AG04450 (cell line): ENCODE measurements around the gene NYAP1. TPM values are rescaled to one million over a fixed set of nuclear protein-coding genes. Genes with fewer than 3 reads are reported as not detected.

Experiments used
- CTCF ChIA-PET: fragments of 300-600, 350-600 bp; formaldehyde crosslinking; extraction: SDS; loops from one replicate; lab custom pipeline; 2022; ENCODE audit warnings: antibody characterized with exemption, inconsistent platforms; lab: Charles Lee
- POLR2A ChIA-PET: fragments of 350-600 bp; formaldehyde crosslinking; extraction: SDS; loops from one replicate; lab custom pipeline; 2021; ENCODE audit warnings: antibody characterized with exemption, inconsistent platforms; lab: Yijun Ruan, JAX
- DNase-seq: peaks from one replicate; pipeline ENCODE4 v3.0.0-alpha.2; 2011; ENCODE audit warnings: low read depth, low spot score
- H3K27ac ChIP-seq: one replicate; pipeline ENCODE4 v1.5.1; 2012; ENCODE audit warnings: low read depth, low read length, control low read depth
- H3K27me3 ChIP-seq: one replicate; pipeline ENCODE4 v1.6.0; 2012; ENCODE audit warnings: low read length; ENCODE audit not compliant: control insufficient read depth, insufficient read depth
- H3K4me3 ChIP-seq: 2 replicates; pipeline ENCODE4 v1.5.1; 2011; ENCODE audit warnings: mild to moderate bottlenecking, low read depth, low read length, control low read depth
- H3K9me3 ChIP-seq: 2 replicates; pipeline ENCODE4 v1.5.1; 2012; ENCODE audit warnings: low read length; ENCODE audit not compliant: control insufficient read depth, insufficient read depth
- CTCF ChIP-seq: IDR thresholded peaks from 2 replicates; pipeline ENCODE4 v1.5.1; 2011; ENCODE audit warnings: low read depth, low read length, control low read depth, inconsistent platforms
- polyA plus RNA-seq: library from polyadenylated mRNA; depleted of rRNA; stranded (reverse); fragments of >200 nt; gene quantifications from 2 replicates; pipeline ENCODE4 v1.2.3, GENCODE V29; 2011

Gene NYAP1
- polyA plus RNA-seq, 1 experiment, result 0.35 TPM

- ChIA-PET CTCF (interaction anchor here (1.5 kb wide), 1 partner anchor 102 kb away, joined by 3 read pairs; no protein-coding TSS in a partner anchor), POLR2A (no interaction called here)
- DNase-seq, result no peak
- H3K9me3 ChIP-seq, result no peaks in the 10 kb centered on the region
- H3K27me3 ChIP-seq, result no peaks in the 10 kb centered on the region
- H3K27ac ChIP-seq, result no peak overlapping the region
- no peak for TF ChIP-seq CTCF
- H3K4me3 ChIP-seq, result no peak overlapping the region
Measured at GRCh38 chr7:100457033-100457432, 26.7 kb upstream of the NYAP1 start.

DNA sequence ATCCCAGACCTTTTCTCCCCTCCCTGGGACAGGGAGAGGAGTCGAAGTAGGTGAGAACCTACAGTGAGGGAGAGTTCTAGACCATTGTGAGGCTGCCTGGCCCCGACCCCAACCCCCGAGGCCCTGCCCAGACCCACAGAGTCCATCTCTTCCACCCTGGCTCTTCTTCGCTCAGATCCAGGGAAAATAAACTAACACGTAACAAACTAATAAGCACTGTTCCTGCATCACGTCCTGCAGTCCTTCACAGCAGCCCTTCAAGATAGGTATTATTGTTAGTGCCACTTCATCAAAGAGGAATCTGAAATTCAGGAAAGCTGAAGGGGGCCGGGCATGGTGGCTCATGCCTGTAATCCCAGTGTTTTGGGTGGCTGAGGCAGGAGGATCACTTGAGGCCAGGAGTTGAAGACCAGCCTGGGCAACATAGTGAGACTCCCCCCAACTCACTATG lies 19.5 kb upstream of the NYAP1 start, which contains the start of gene SPACDR:
TSS of gene SPACDR (minus strand) at position 51 of the 451 bp plus-strand sequence. CDS start 235 bp downstream, outside the sequence.
- Histone ChIP-seq H3K27ac (peak within 1 kb of the TSS; percentile 39), H3K27me3 (no peaks in the 10 kb centered on the region), H3K9me3 (no peaks in the 10 kb centered on the region), H3K4me3 (no peak within 1 kb of the TSS)
- DNase-seq, result no peak
- POLR2A ChIA-PET, result no interaction called here
- CTCF ChIA-PET, result interaction anchor here (1.5 to 4.7 kb wide), 5 partner anchors 9 to 100 kb away, joined by 3 to 39 read pairs (median 12); no protein-coding TSS in a partner anchor
- TF ChIP-seq CTCF, result no peak

DNA sequence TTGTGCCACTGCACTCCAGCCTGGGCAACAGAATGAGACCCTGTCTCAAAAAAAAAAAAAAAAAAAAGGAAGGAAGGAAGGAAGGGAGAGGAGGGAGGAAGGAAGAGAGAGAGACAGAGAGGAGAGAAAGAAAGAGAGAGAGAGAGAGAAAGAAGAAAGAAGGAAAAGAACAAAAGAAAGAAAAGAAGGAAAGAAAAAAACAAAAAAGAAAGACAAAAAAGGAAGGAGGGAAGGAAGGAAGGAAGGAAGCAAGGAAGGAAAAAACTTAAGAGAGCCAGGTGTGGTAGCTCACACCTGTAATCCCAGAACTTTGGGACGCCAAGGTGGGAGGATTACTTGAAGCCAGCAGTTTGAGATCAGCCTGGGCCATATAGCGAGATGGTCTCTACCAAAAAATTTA lies 18.9 kb upstream of the NYAP1 start:
- DNase-seq, result no peak
- ChIA-PET CTCF (interaction anchor here (0.7 to 4.7 kb wide), 11 partner anchors 10 to 387 kb away, joined by 3 to 39 read pairs (median 5); partner anchors contain the start of genes NYAP1 and SLC12A9), POLR2A (interaction anchor here (1.2 kb wide), 1 partner anchor 120 kb away, joined by 3 read pairs; no protein-coding TSS in a partner anchor)
- H3K9me3 ChIP-seq, result no peaks in the 10 kb centered on the region
- no peaks in the 10 kb centered on the region for H3K27me3 ChIP-seq
- no peak for TF ChIP-seq CTCF
- H3K4me3 ChIP-seq, result no peak overlapping the region
- no peak overlapping the region for H3K27ac ChIP-seq

- no peak overlapping the region for H3K4me3 ChIP-seq
- H3K27me3 ChIP-seq, result no peaks in the 10 kb centered on the region
- peak overlapping the region; percentile 21 for H3K27ac ChIP-seq
- DNase-seq, result no peak
- TF ChIP-seq CTCF, result no peak
- POLR2A ChIA-PET, result interaction anchor here (0.7 to 1.3 kb wide), 7 partner anchors 9 to 121 kb away, joined by 3 to 5 read pairs (median 3); partner anchors contain the start of genes FBXO24 and LRCH4
- CTCF ChIA-PET, result interaction anchor here (0.7 to 4.7 kb wide), 15 partner anchors 9 to 387 kb away, joined by 3 to 39 read pairs (median 5); partner anchors contain the start of genes MOSPD3, NYAP1 and SLC12A9
- no peaks in the 10 kb centered on the region for H3K9me3 ChIP-seq
Measured at GRCh38 chr7:100465299-100465698, 18.4 kb upstream of the NYAP1 start.

DNA sequence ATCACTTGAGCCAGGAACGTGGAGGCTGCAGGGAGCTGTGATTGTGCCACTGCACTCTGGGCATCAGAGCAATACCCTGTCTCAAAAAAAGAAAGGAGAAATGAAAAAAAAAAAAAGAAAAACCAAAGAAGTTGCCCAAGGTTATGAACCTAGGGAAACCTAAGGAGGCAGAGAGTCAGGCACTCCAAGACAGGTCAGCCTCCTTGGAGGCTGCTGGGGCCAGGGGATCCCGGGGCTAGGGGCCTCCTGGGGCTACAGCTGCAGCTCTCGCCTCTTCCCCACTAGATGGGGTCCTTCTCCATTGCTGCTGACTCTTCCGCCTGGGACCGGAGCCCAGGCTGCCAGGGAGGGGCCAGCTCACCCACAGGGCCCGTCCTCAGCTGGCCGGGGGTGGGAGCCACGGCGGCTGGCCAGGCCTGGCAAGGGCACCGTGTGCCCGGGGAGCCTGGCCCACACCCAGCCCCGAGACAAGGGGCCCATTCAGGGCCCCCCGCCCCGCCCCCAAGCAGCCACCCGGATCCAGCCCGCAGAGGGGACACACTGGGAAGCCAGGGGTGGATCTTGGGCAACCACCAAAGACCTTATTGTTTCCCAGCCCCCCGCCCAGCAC lies 17.9 kb upstream of the NYAP1 start:
- CTCF ChIA-PET, result interaction anchor here (0.7 to 4.7 kb wide), 15 partner anchors 9 to 386 kb away, joined by 3 to 39 read pairs (median 5); partner anchors contain the start of genes MOSPD3, NYAP1 and SLC12A9
- POLR2A ChIA-PET, result interaction anchor here (0.7 to 1.3 kb wide), 7 partner anchors 8 to 120 kb away, joined by 3 to 5 read pairs (median 3); partner anchors contain the start of genes FBXO24 and LRCH4
- TF ChIP-seq CTCF, result peak; percentile 74
- no peak overlapping the region for H3K4me3 ChIP-seq
- H3K27me3 ChIP-seq, result no peaks in the 10 kb centered on the region
- no peaks in the 10 kb centered on the region for H3K9me3 ChIP-seq
- peak overlapping the region; percentile 21 for H3K27ac ChIP-seq
- no peak for DNase-seq
